Thyroid gland (tissue), 4 donors: ENCODE measurements around the gene ZNF625. TPM values are rescaled to one million over a fixed set of nuclear protein-coding genes. Genes with fewer than 3 reads are reported as not detected.
A peak's percentile ranks its signal among the peaks of the same experiment; 100 is the strongest.

Experiments
- DNase-seq, 2 donors: peaks; one replicate each; pipeline ENCODE4 v3.0.0-alpha.2; 2019
- H3K27ac ChIP-seq, 3 donors: fragments of 200-600 bp; sonication (generic); 1 replicate in 2 of 3; 2 replicates in 1 of 3; pipeline ENCODE4 v1.5.1; 2016 to 2019; ENCODE audit warnings: mild to moderate bottlenecking in 1 of 3, moderate library complexity in 1 of 3
- H3K27me3 ChIP-seq: fragments of 200-600 bp; sonication (generic); one replicate; pipeline ENCODE4 v1.5.1; 2019
- H3K36me3 ChIP-seq, 2 donors: fragments of 200-600 bp; sonication (generic); one replicate each; pipeline ENCODE4 v1.5.1; 2016 to 2019
- H3K4me1 ChIP-seq, 2 donors: fragments of 200-600 bp; sonication (generic); one replicate each; pipeline ENCODE4 v1.5.1; 2017 to 2019
- H3K4me3 ChIP-seq, 3 donors: fragments of 200-600 bp; sonication (generic); replicated peaks in 1 of 3; 1 replicate in 2 of 3; 2 replicates in 1 of 3; pipeline ENCODE4 v1.5.1; 2016; ENCODE audit warnings: mild to moderate bottlenecking in 1 of 3
- H3K9me3 ChIP-seq: fragments of 200-600 bp; sonication (generic); one replicate; pipeline ENCODE4 v1.5.1; 2017
- POLR2A ChIP-seq, 2 donors: fragments of 450-650 bp; IDR thresholded peaks; one replicate each; pipeline ENCODE4 v1.6.1; 2017; ENCODE audit warnings: antibody characterized with exemption in 2 of 2, mild to moderate bottlenecking in 2 of 2, moderate library complexity in 1 of 2
- WGBS, 2 donors: methylation state at CpG; one replicate each; pipeline ENCODE4 v1.1.5; 2017; 5-methylcytosine and 5-hydroxymethylcytosine counted together
- intact Hi-C: fragments of 100-400 bp; cut with DNase I; formaldehyde crosslinking; loops from one replicate; pipeline ENCODE4 v1.15.1; 2023
- total RNA-seq, 4 donors: library from RNA; depleted of rRNA; stranded (reverse); fragments of >200 nt; gene quantifications; one replicate each; pipeline ENCODE4 v1.2.3, GENCODE V29; 2016
- TF ChIP-seq, protein P1 (sequence below), 6 experiments: fragments of 200-600 bp in 3 of 6; fragments of 450-650 bp in 3 of 6; sonication (generic) in 3 of 6; IDR thresholded peaks; one replicate each; pipeline ENCODE4 v1.5.1; 2016 to 2019; ENCODE audit warnings: antibody characterized with exemption in 6 of 6, mild to moderate bottlenecking in 2 of 6, inconsistent platforms in 1 of 6, moderate library complexity in 1 of 6

ZNF625 gene
- total RNA-seq, 4 donors from 2014 or later = 5.5 to 12.2 (median 11.5) TPM

- Histone ChIP-seq H3K9me3 (no peaks in the 10 kb centered on the region), H3K27ac (peak overlapping the region; percentile 89 to 96 (median 96)), H3K4me3 (peak overlapping the region; percentile 68 to 89 (median 80)), H3K36me3 (no peaks in the 10 kb centered on the region), H3K4me1 (peaks cover 14 to 15% of the 10 kb centered on the region in 2 donors), H3K27me3 (no peaks in the 10 kb centered on the region)
- TF ChIP-seq, protein P1, sequence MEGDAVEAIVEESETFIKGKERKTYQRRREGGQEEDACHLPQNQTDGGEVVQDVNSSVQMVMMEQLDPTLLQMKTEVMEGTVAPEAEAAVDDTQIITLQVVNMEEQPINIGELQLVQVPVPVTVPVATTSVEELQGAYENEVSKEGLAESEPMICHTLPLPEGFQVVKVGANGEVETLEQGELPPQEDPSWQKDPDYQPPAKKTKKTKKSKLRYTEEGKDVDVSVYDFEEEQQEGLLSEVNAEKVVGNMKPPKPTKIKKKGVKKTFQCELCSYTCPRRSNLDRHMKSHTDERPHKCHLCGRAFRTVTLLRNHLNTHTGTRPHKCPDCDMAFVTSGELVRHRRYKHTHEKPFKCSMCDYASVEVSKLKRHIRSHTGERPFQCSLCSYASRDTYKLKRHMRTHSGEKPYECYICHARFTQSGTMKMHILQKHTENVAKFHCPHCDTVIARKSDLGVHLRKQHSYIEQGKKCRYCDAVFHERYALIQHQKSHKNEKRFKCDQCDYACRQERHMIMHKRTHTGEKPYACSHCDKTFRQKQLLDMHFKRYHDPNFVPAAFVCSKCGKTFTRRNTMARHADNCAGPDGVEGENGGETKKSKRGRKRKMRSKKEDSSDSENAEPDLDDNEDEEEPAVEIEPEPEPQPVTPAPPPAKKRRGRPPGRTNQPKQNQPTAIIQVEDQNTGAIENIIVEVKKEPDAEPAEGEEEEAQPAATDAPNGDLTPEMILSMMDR (IDR thresholded peaks at IDR 0.05) = no peak
- no peak for TF ChIP-seq POLR2A (IDR thresholded peaks at IDR 0.05)
- intact Hi-C loops = no loop called here
- DNase-seq = no peak
- WGBS, 2 donors = 10 to 11% methylated on average over 2 of the region's 2 CpGs
Measured at GRCh38 chr19:12163826-12164225, 7.3 kb upstream of the ZNF625 start.

- Histone ChIP-seq H3K4me3 (peak within 1 kb of the TSS; percentile 68 to 89 (median 80)), H3K36me3 (no peaks in the 10 kb centered on the region), H3K27me3 (no peaks in the 10 kb centered on the region), H3K9me3 (no peaks in the 10 kb centered on the region), H3K27ac (peak within 1 kb of the TSS; percentile 89 to 96 (median 96)), H3K4me1 (peaks cover 14 to 15% of the 10 kb centered on the region in 2 donors)
- WGBS, 2 donors = 0% methylated on average over 25 to 26 of the region's 57 CpGs
- intact Hi-C loops = no loop called here
- peak; percentile 94 to 96 for DNase-seq
- TF ChIP-seq, protein P1 (IDR thresholded peaks at IDR 0.05) = peak in 1 of 6 experiments; percentile 3
- TF ChIP-seq POLR2A (IDR thresholded peaks at IDR 0.05) = peak in 1 of 2 donors; percentile 87
Measured at GRCh38 chr19:12162882-12163806, 6.6 kb upstream of the ZNF625 start, which contains the start of gene ZNF136. Gene ZNF136 (plus strand): TSS chr19:12163096. CDS start chr19:12163204, 108 bp downstream.

DNA sequence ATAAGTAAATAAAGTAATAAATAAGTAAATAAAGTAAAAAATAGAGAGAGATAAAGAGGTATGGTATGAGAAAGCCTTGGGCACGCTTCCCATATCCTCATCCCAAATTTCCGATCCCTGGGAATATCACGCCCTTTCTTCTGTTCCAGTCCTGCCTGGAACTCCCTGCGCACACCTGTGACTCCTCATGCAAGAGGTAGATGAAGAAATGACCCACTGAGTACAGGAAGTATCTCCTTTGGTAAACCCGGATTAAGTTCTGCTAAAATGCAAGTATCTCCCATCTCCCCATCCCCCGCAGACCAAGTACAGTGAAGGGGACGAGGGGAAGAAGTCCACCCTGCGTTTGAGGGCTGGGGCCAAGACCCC is 6.0 kb upstream of the ZNF625 start:
- Histone ChIP-seq H3K36me3 (no peaks in the 10 kb centered on the region), H3K27me3 (no peaks in the 10 kb centered on the region), H3K27ac (peak overlapping the region in 1 of 3 donors; percentile 96), H3K4me1 (peaks cover 14 to 15% of the 10 kb centered on the region in 2 donors), H3K9me3 (no peaks in the 10 kb centered on the region), H3K4me3 (peak overlapping the region in 2 of 3 donors; percentile 68 to 80)
- intact Hi-C loops = no loop called here
- 19 to 23% methylated on average over 8 of the region's 8 CpGs for WGBS, 2 donors
- no peak for DNase-seq
- no peak for TF ChIP-seq POLR2A (IDR thresholded peaks at IDR 0.05)
- TF ChIP-seq, protein P1 (IDR thresholded peaks at IDR 0.05) = no peak

DNA sequence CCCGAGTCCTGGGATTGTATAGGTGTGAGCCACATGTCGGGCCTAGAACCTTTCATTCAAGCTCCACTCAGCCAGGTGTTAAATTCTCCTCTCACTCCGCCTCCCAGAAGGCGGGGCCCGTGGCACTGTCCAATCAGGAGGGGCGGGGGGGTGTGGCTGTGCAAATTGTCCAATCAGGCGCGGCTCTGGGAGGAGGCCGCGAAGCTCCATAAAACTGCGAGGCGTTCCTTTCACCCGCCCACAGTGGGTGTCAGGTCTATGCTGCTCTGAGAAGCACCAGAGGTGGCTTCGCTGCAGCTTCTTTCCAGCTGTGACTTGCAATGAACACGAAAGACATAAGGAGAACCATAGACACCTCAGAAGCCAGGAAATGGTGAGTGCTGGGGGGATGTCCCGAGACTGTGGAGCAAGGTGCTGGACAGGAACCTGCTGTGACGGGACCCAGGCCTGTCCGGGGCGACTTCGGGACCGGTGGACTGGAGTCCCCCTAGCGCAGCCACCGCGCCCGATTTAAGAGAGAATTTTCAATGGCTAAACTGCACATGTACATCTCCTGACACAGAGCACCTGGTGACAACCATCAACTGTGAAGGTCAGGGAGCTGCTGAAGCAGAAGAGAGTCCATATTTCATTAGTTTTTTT is 3.4 kb upstream of the ZNF625 start:
- H3K27me3 ChIP-seq = no peaks in the 10 kb centered on the region
- no peaks in the 10 kb centered on the region for H3K9me3 ChIP-seq
- TF ChIP-seq POLR2A (IDR thresholded peaks at IDR 0.05) = no peak
- TF ChIP-seq, protein P1 (IDR thresholded peaks at IDR 0.05) = no peak
- no peak overlapping the region for H3K4me3 ChIP-seq
- H3K4me1 ChIP-seq = peaks cover 19 to 20% of the 10 kb centered on the region in 2 donors
- intact Hi-C loops = no loop called here
- H3K36me3 ChIP-seq = no peaks in the 10 kb centered on the region
- WGBS, 2 donors = 93 to 94% methylated on average over 25 of the region's 25 CpGs
- no peak overlapping the region for H3K27ac ChIP-seq
- DNase-seq = no peak
